ENCODE data around the gene FRAS1. TPM values are rescaled to one million over a fixed set of nuclear protein-coding genes. Genes with fewer than 3 reads are reported as not detected.

The FRAS1 gene
- total and polyA plus RNA-seq, 2 of the 8 experiments (the other 6 are each of a cell fraction or from before 2014, with no cell fraction given): 38.5 to 109 TPM

DNA sequence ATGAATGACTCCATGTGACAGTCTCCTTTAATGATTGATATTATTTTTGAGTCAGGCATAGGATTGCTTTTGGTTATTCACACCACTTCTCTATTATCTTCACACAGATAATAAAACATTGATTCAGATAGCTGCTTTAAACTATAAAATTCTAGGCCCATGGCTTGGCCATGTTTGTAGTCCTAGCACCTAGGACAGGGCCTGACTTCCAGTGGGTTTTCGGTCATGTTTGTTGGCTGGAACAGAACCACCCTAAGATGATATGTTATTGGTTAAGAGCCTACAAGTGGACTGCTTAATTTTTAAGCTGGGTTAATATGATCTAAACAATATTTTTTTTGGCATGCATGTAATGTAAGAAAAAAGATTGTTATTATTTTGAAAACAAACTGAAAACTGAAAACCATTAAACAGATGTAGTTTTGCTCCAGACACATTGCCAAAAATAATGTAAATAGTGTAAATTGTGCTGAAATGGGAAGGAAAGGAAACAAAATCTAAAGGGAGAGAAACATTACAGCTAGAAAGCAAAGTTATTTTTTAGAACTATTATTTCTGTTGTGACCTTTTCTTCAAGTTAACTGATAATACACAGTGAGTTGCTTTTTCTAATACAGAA lies 98.0 kb downstream of the FRAS1 start:
- no peak overlapping the region for H2AFZ ChIP-seq (ENCODE audit: low read length)
- no peak overlapping the region for H3K14ac ChIP-seq (ENCODE audit: insufficient read length)
- WGBS, 2 experiments (ENCODE audit: extremely low coverage in 1 of 2, insufficient coverage in 1 of 2, insufficient read length in 1 of 2, insufficient replicate concordance in 2 of 2, low coverage in 1 of 2, low lambda C conversion rate in 2 of 2, missing lambda C conversion rate in 1 of 2): 100% methylated on average over 1 of the region's 1 CpG; no CpG with 5 or more reads in 1 of the 2 experiments
- no peak overlapping the region for H4K5ac ChIP-seq (ENCODE audit: insufficient read length, low read depth, low read length)
- no peak for FAIRE-seq
- H3K18ac ChIP-seq (ENCODE audit: extremely low read depth, low read length): no peak overlapping the region
- no peak overlapping the region for H3K27ac ChIP-seq (ENCODE audit: low read depth, low read length)
- H4K91ac ChIP-seq (replicated peaks; ENCODE audit: insufficient read length, low read length): no peak overlapping the region
- H2AK5ac ChIP-seq (ENCODE audit: low read depth, low read length): no peak overlapping the region
- H3K23me2 ChIP-seq (ENCODE audit: low read depth, low read length): no peaks in the 10 kb centered on the region
- peaks cover 4% of the 10 kb centered on the region; the same call in 1 of the 2 replicates for H3K79me1 ChIP-seq (ENCODE audit: low read depth, low read length)
- no peak overlapping the region for H2BK120ac ChIP-seq (replicated peaks; ENCODE audit: low read depth, low read length)
- no peak overlapping the region for H3K4ac ChIP-seq (replicated peaks; ENCODE audit: insufficient read length, low read depth, low read length)
- H3K27me3 ChIP-seq (replicated peaks in 1 of 4; ENCODE audit: control insufficient read depth in 3 of 4, extremely low read depth in 1 of 4, insufficient read depth in 3 of 4, low read length in 3 of 4): no peaks in the 10 kb centered on the region
- no peak overlapping the region for H2BK15ac ChIP-seq (ENCODE audit: low read length)
- H2BK20ac ChIP-seq (ENCODE audit: low read length): no peak overlapping the region
- H3K9me3 ChIP-seq (ENCODE audit: insufficient read depth in 2 of 2, low read depth in 1 of 2, low read length in 1 of 2): no peaks in the 10 kb centered on the region
- H3K9ac ChIP-seq (replicated peaks in 1 of 4; ENCODE audit: extremely low read depth in 1 of 4, low read depth in 3 of 4, low read length in 3 of 4): no peak overlapping the region
- H3K4me2 ChIP-seq (ENCODE audit: insufficient read depth in 1 of 2, low read depth in 2 of 2, low read length in 2 of 2): no peak overlapping the region
- peaks cover 2 to 11% of the 10 kb centered on the region in 2 experiments for H4K20me1 ChIP-seq (replicated peaks in 1 of 2; ENCODE audit: control insufficient read depth in 1 of 2, insufficient read depth in 2 of 2, low read length in 2 of 2)
- H3K56ac ChIP-seq (replicated peaks; ENCODE audit: insufficient read length, low read depth, low read length): no peak overlapping the region
- DNase-seq (ENCODE audit: low read depth in 1 of 2, low spot score in 2 of 2): no peak
- no peak overlapping the region for H2BK5ac ChIP-seq (ENCODE audit: low read depth, low read length)
- peaks cover 0 to 8% (median 5%) of the 10 kb centered on the region in 4 experiments; a peak in 5 of 7 replicates for H3K4me1 ChIP-seq (replicated peaks in 1 of 4; ENCODE audit: control insufficient read depth in 3 of 4, insufficient read depth in 4 of 4, low read length in 3 of 4)
- H3K36me3 ChIP-seq (ENCODE audit: control insufficient read depth in 2 of 4, insufficient read depth in 4 of 4, low read length in 3 of 4): no peaks in the 10 kb centered on the region
- H4K8ac ChIP-seq (ENCODE audit: extremely low read depth, insufficient read depth, low read length): no peak overlapping the region
- H3K23ac ChIP-seq (ENCODE audit: insufficient read length): no peak overlapping the region
- ChIA-PET POLR2A (ENCODE audit: partially characterized antibody) (interaction anchor here (1.2 kb wide), 1 partner anchor 8 kb away, joined by 3 read pairs; no protein-coding TSS in a partner anchor), CTCF (ENCODE audit: partially characterized antibody) (interaction anchor here (1.0 to 1.2 kb wide), 3 partner anchors 9 to 80 kb away, joined by 3 to 4 read pairs (median 3); no protein-coding TSS in a partner anchor)
- no peak overlapping the region for H3K4me3 ChIP-seq (ENCODE audit: extremely low read depth in 1 of 4, insufficient read depth in 2 of 4, low read depth in 3 of 4, low read length in 4 of 4)
- no peak overlapping the region for H2BK12ac ChIP-seq (ENCODE audit: low read depth, low read length)
- H3K79me2 ChIP-seq (ENCODE audit: control insufficient read depth in 1 of 2, insufficient read depth in 2 of 2, low read length in 2 of 2): peaks cover 11 to 99% of the 10 kb centered on the region in 2 experiments; a peak in 3 of 4 replicates
- TF ChIP-seq CBX5 (IDR thresholded peaks at IDR 0.05; ENCODE audit: low read depth, low read length) (no peak), KDM5A (IDR thresholded peaks at IDR 0.05; ENCODE audit: low read length) (no peak), ASH2L (IDR thresholded peaks at IDR 0.05; ENCODE audit: low read length) (no peak), PHF8 (conservative IDR thresholded peaks at IDR 0.05; ENCODE audit: low read depth, low read length) (no peak), RAD21 (IDR thresholded peaks at IDR 0.05 in 1 of 2, conservative IDR thresholded peaks at IDR 0.05 in 1 of 2; ENCODE audit: low read depth in 2 of 2, low read length in 2 of 2) (no peak), CHD2 (IDR thresholded peaks at IDR 0.05; ENCODE audit: low read length) (no peak), SUZ12 (IDR thresholded peaks at IDR 0.05; ENCODE audit: low read length) (no peak)
- TF ChIP-seq, protein P1, sequence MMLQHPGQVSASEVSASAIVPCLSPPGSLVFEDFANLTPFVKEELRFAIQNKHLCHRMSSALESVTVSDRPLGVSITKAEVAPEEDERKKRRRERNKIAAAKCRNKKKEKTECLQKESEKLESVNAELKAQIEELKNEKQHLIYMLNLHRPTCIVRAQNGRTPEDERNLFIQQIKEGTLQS (IDR thresholded peaks at IDR 0.05; ENCODE audit: insufficient read depth, low read depth, low read length): no peak
- TF ChIP-seq, protein P2, sequence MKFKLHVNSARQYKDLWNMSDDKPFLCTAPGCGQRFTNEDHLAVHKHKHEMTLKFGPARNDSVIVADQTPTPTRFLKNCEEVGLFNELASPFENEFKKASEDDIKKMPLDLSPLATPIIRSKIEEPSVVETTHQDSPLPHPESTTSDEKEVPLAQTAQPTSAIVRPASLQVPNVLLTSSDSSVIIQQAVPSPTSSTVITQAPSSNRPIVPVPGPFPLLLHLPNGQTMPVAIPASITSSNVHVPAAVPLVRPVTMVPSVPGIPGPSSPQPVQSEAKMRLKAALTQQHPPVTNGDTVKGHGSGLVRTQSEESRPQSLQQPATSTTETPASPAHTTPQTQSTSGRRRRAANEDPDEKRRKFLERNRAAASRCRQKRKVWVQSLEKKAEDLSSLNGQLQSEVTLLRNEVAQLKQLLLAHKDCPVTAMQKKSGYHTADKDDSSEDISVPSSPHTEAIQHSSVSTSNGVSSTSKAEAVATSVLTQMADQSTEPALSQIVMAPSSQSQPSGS (IDR thresholded peaks at IDR 0.05; ENCODE audit: low read length): no peak

Measured in H1 (cell line).